ENCODE data around the gene LENG1. TPM values are rescaled to one million over a fixed set of nuclear protein-coding genes. Genes with fewer than 3 reads are reported as not detected.
A peak's percentile ranks its signal among the peaks of the same experiment; 100 is the strongest.

LENG1 gene
- total RNA-seq, 1 donor from 2014 or later = 2.7 TPM

DNA sequence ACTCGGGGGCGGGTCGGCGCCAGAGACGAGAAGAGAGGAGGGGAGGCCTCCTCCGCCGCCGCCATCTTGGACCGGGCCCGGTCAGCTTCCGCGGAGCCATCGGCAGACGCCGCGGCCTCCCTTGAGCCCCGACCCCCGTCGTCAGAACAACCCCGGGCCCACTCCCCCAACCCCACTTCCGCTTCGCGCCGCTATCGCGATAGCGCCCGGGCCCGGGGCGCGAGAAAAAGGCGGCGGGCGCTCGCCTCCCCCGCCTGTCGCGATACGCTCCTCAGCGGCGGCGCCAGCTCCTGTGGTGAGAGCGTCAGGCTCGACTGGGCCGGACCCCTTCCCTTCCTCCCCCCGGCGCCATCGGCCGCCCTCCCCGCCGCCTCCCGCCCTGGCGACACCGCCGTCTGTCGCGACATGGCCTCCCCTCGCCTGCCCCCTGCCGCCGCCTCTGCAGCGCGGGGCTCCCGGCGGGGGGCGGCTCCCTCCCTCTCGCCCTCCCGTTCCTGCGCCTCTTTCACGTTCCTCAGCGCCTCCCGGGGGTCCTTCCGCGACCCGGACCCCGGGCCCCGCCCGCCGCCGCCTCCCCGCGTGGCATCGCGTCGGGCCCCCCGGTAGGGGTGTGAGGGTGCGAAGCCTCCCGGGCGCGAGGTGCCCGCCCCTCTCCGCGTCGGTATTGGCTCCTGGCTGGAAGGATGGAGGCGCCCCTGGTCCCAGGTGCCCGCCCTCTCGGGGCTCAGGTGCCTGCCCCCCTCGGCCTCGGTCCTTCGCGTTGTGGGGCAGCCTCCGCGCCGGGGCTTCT is 21.6 kb downstream of the LENG1 start, which contains the start of gene CNOT3:
Gene CNOT3, plus strand, starts transcription at position 64 of the 790 bp plus-strand sequence. CDS start 5,217 bp downstream, outside the sequence.
- Histone ChIP-seq H3K4me1 (peaks cover 8% of the 10 kb centered on the region), H3K36me3 (no peaks in the 10 kb centered on the region), H3K79me2 (ENCODE audit: low read depth) (peaks cover 52% of the 10 kb centered on the region), H3K9ac (peak within 1 kb of the TSS; percentile 100), H2AFZ (replicated peaks) (peak within 1 kb of the TSS; percentile 93), H4K20me1 (ENCODE audit: low read depth) (peaks cover 50% of the 10 kb centered on the region), H3K4me3 (peak within 1 kb of the TSS; percentile 99), H3K4me2 (peak within 1 kb of the TSS; percentile 98), H3K27me3 (peaks cover 4% of the 10 kb centered on the region), H3K27ac (peak within 1 kb of the TSS; percentile 98), H3F3A (ENCODE audit: low read depth) (peaks cover 19% of the 10 kb centered on the region), H3K9me3 (ENCODE audit: low read depth) (no peaks in the 10 kb centered on the region)
- TF ChIP-seq EZH2 (IDR thresholded peaks at IDR 0.05) (no peak), EZH2phosphoT487 (IDR thresholded peaks at IDR 0.05) (no peak)
- TF ChIP-seq, protein P1, sequence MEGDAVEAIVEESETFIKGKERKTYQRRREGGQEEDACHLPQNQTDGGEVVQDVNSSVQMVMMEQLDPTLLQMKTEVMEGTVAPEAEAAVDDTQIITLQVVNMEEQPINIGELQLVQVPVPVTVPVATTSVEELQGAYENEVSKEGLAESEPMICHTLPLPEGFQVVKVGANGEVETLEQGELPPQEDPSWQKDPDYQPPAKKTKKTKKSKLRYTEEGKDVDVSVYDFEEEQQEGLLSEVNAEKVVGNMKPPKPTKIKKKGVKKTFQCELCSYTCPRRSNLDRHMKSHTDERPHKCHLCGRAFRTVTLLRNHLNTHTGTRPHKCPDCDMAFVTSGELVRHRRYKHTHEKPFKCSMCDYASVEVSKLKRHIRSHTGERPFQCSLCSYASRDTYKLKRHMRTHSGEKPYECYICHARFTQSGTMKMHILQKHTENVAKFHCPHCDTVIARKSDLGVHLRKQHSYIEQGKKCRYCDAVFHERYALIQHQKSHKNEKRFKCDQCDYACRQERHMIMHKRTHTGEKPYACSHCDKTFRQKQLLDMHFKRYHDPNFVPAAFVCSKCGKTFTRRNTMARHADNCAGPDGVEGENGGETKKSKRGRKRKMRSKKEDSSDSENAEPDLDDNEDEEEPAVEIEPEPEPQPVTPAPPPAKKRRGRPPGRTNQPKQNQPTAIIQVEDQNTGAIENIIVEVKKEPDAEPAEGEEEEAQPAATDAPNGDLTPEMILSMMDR (IDR thresholded peaks at IDR 0.05) = peak; percentile 50
- Mint-ChIP-seq H3K9me3 (no peaks in the 10 kb centered on the region), H3K36me3 (peaks cover 15% of the 10 kb centered on the region), H3K4me1 (peaks cover 36% of the 10 kb centered on the region), H3K27me3 (ENCODE audit: insufficient read depth, low read depth) (peaks cover 13% of the 10 kb centered on the region), H3K4me3 (peak within 1 kb of the TSS; percentile 96), H3K27ac (peak within 1 kb of the TSS; percentile 93)
- DNase-seq (ENCODE audit: low spot score) = peak; percentile 75

DNA sequence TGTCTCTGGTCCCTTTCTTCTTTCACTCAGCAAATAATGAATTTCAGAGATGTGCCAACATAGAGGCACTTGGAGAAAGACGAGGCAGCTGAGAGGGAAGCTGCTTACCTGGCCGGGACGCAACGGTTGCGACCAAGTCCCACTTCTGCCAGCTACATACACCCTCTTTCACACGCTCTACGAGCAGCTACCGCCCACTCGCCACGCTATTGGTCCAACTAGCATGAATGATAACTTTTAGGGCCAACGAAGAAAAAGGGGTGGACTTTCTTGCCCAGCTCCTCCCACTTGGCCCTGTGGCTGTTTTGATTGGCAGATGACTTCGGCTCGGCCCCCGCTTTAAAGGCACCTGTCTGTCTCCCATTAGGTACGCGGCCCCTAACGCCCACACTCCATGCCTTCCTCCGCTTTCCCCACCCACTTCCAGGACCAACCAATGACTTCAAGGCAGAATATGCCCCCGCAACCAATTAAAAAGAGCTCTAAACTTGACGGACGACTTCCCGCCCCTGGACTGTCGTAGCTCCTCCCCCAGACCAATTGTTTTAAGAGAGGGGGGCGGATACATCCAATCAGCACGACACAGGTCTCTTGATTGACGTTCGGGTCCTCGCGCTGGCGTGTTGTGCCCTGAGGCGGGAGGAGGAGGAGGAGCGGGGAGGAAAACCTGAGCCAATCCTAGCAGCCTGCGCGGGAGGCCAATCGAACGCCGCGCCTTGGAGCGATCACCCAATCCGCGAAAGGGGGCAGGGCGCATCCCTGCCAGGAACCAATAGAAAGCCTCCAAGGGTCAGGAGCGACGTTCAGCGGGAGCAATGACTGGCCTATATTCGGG is 22.4 kb downstream of the LENG1 start:
- H2AFZ ChIP-seq (replicated peaks) = peak overlapping the region; percentile 77
- peaks cover 44% of the 10 kb centered on the region for H3K79me2 ChIP-seq (ENCODE audit: low read depth)
- H3F3A ChIP-seq (ENCODE audit: low read depth) = peaks cover 19% of the 10 kb centered on the region
- H3K4me3 ChIP-seq = peak overlapping the region; percentile 99
- TF ChIP-seq, protein P1 (IDR thresholded peaks at IDR 0.05) = no peak
- TF ChIP-seq EZH2phosphoT487 (IDR thresholded peaks at IDR 0.05) (no peak), EZH2 (IDR thresholded peaks at IDR 0.05) (no peak)
- peaks cover 36% of the 10 kb centered on the region for H3K4me1 Mint-ChIP-seq
- peaks cover 42% of the 10 kb centered on the region for H4K20me1 ChIP-seq (ENCODE audit: low read depth)
- peaks cover 7% of the 10 kb centered on the region for H3K36me3 Mint-ChIP-seq
- peaks cover 8% of the 10 kb centered on the region for H3K4me1 ChIP-seq
- no peak overlapping the region for H3K27ac ChIP-seq
- peak overlapping the region; percentile 100 for H3K9ac ChIP-seq
- no peaks in the 10 kb centered on the region for H3K9me3 Mint-ChIP-seq
- peak overlapping the region; percentile 95 for H3K4me2 ChIP-seq
- peaks cover 13% of the 10 kb centered on the region for H3K27me3 Mint-ChIP-seq (ENCODE audit: insufficient read depth, low read depth)
- peak overlapping the region; percentile 57 for H3K27ac Mint-ChIP-seq
- peaks cover 4% of the 10 kb centered on the region for H3K27me3 ChIP-seq
- no peaks in the 10 kb centered on the region for H3K36me3 ChIP-seq
- no peaks in the 10 kb centered on the region for H3K9me3 ChIP-seq (ENCODE audit: low read depth)
- DNase-seq (ENCODE audit: low spot score) = peak; percentile 100
- peak overlapping the region; percentile 96 for H3K4me3 Mint-ChIP-seq

DNA sequence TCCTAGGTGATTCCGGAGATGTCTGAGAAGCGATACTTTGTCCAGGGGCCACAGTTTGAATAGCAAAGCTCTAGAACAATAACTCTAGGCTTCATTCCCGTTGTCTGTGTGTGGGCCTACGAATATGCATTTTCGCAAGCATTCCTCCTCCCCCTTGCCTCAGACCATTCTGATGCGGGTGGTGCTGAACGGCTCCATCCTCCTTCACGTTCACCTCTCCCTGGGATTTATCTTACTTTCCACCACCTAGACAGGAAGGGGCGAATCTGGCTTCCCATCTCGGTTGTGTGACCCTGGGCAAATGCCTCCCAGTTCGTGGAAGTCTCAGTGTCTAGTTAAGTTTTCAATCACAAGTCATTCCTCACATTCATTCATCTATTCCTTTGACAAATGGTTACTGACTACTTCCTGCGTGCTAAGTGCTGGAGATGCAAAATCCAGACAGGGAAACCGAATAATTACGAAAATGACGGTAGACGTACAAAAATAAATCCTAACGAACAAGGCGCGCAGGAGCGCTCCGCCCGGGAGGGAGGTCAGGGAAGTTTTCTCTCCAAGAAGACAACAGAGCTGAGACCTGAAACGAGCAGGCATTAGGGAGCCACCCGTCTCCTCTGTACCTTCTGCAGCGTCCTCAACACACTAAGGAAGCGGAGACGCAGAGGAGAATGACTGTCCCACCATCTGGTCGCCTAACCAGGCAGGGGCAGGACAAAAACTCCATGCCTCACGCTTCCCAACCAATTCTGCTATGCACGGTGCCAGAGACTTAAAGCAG is 23.2 kb downstream of the LENG1 start:
- Histone ChIP-seq H3K9me3 (ENCODE audit: low read depth) (no peaks in the 10 kb centered on the region), H3K36me3 (no peaks in the 10 kb centered on the region), H3K79me2 (ENCODE audit: low read depth) (peaks cover 36% of the 10 kb centered on the region), H3K4me1 (peaks cover 8% of the 10 kb centered on the region), H3K27ac (no peak overlapping the region), H3K4me2 (peak overlapping the region; percentile 95), H3K27me3 (peaks cover 4% of the 10 kb centered on the region), H3K9ac (peak overlapping the region; percentile 49), H3F3A (ENCODE audit: low read depth) (peaks cover 19% of the 10 kb centered on the region), H4K20me1 (ENCODE audit: low read depth) (peaks cover 34% of the 10 kb centered on the region), H2AFZ (replicated peaks) (peak overlapping the region; percentile 77), H3K4me3 (peak overlapping the region; percentile 62)
- peak; percentile 63 for DNase-seq (ENCODE audit: low spot score)
- Mint-ChIP-seq H3K9me3 (no peaks in the 10 kb centered on the region), H3K36me3 (peaks cover 10% of the 10 kb centered on the region), H3K27me3 (ENCODE audit: insufficient read depth, low read depth) (peaks cover 13% of the 10 kb centered on the region), H3K27ac (peak overlapping the region; percentile 80), H3K4me3 (peak overlapping the region; percentile 96), H3K4me1 (peaks cover 36% of the 10 kb centered on the region)
- no peak for TF ChIP-seq EZH2 (IDR thresholded peaks at IDR 0.05)
- no peak for TF ChIP-seq EZH2phosphoT487 (IDR thresholded peaks at IDR 0.05)
- TF ChIP-seq, protein P1 (IDR thresholded peaks at IDR 0.05) = no peak
